GM04504 (cell line): ENCODE data around the gene F2RL2.
"Not testable (repeated sequence)": the region's sequence is repeated elsewhere in the genome, so short reads cannot be mapped to it uniquely, and the experiment has no call there.

Source experiments
- DNase-seq: peaks from one replicate; pipeline ENCODE4 v3.0.0-alpha.2; 2012; ENCODE audit warnings: low read depth

F2RL2 gene

DNA sequence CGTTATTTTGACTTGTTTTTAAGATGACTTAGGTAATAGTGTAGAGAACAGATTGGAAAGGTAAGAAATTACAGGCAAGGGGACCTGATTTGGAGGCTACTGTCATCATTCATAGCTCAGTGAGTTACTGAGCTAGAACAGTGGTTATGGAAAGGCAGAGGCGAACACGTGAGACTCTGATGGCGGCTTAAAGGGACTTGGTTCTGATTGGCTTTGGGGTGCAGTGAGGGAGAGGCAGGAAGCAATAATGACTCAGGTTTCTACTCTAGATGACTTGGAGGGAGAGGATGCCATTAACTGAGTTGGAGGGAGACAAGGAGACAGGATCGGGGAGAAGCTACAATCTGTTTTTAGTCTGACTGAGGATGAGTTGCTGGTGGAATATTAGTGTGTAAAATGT is 3.0 kb downstream of the F2RL2 start:
- DNase-seq = no peak

DNA sequence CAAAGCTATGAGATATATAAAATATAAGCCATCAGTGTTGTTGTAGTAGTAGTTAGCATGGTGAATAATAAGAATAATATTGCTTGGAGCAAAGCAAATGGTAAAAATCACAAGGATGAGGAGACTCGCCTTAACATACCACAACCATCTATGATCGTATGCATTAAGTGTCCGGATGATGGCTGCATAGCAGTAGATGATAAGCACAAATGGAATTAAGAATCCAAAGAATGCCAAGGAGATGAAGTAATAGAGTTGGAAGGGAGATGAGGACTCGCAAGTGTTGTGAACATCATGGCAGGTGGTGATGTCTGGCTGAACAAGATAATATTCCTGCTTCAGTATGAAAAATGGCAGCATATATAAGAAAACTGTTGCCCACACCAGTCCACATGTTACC is 5.5 kb downstream of the F2RL2 start:
- no peak for DNase-seq

DNA sequence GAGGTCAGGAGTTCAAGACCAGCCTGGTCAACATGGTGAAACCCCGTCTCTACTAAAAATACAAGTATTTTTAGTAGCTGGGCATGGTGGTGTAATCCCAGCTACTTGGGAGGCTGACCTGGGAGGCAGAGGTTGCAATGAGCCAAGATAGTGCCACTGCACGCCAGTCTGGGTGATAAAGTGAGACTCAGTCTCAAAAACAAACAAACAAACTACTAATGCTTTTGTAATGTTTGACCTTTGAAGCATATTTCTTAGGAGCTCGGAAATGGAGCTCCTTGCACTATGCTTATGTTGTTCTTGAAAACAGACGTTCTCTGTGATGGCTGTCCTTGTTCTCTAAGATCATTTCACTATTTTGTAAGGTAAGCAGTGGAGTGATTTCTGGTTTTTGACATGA is 6.0 kb downstream of the F2RL2 start:
- DNase-seq = no peak

DNA sequence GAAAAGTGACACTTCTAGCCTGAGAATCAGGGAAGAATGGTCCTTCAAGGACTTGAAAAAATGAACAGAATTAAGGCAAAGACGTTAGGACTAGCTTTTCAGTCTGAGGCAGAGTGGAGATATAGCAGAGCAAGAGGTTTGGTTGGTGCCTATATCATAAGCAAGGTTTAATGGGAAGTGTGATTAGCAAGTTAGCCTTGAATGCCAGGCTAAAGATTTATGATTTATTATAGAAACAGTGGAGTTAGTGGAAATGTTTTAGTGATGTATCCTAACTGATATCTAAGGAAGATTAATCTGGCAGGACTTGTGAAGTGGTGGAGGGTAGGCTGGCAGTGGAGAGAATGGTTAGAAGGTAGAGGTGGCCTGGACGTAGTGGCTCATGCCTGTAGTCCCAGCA is 7.0 kb downstream of the F2RL2 start:
- no peak for DNase-seq

DNA sequence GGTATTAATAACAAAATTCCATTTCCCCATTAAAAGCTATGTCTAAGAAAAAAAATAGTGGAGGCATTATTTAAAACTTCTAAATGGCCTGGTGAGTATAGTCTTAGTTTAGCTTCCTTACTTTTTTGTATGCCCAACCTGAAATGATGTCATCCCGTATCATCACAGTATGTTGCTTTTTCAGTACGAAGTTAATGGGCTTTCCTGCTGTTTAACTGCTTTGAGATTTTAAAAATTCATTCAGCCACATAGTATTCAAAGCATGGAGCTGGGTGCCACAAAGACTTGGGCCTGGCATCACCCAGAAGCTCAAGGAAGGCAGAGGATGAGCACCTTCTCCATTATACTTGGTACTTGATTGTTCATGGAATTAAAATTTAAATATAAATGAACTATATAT is 7.4 kb downstream of the F2RL2 start:
- no peak for DNase-seq

DNA sequence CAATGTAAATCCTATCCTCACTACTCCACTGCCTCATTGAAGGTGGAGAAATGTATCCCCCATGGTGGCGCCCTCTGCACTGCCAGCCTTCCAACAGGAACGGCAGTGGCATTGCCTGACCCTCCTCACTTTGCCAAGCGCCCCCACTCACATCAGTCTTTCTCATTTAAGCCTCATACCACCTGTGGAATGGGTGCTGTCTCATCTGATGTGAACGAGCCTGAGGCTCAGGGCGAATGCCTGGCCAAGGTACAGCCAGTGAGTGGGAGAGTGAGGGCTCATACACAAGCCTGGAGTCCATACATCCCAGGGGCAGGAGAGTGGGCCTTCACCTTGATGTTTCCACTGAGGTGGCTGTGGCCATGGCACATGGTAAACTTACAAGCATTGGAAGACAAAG is 10.3 kb downstream of the F2RL2 start:
- DNase-seq = no peak

DNA sequence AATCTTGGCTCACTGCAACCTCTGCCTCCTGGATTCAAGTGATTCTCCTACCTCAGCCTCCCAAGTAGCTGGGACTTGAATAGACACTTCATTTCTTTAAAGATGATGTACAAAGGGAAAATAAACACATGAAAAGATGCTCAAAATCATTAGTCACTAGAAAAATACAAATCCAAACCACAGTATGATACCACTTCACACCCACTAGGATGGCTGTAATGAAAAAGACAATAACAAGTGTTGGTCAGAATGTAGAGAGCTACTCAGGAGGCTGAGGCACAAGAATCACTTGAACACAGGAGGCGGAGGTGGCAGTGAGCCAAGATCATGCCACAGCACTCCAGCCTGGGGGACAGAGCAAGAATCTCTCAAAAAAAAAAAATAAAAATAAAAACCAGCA is 13.0 kb downstream of the F2RL2 start:
- no peak for DNase-seq

DNA sequence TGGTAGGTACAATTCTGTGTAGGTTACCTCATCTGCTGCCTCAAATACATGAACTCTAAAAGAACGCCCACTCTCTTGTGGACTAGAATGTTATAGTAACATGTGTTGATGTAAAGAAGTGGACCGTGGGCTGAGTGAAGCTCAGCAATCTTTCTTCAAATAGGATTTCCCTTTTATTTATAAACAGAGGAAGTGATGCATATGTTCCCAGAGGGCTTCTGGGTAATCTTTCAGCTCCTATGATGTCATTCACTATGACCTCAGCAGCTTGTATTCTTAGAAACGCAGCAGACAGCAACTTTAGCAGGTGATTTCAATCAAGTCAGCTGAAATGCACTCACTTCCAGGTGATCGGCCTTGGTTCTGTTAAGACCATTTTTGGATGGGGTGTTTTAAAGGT is 14.4 kb downstream of the F2RL2 start:
- no peak for DNase-seq

DNA sequence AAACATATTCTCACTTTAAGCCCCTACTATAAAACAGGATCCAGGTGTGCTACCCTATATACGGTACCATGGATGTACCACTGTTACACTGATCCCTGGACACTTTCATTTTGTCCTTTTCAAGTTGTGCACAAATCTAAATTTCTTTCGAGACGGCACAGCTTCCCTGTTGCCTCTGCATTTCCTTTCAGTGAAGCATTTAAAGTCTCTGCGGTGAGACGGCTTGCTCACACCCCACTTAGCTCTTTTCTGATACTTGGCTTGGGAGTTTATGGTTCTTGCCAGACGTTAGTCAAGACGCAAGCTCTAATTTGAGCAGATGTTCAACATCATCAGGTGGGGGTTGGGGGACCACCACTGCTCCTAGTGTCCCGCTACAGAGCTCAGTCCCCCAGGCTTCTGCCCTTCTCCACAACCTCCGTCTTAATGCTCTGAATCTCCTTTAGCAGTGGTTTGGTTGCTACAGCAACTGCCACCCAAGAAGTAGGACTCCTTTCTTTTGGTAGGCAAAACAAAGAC is 15.8 kb downstream of the F2RL2 start:
- DNase-seq = no peak

DNA sequence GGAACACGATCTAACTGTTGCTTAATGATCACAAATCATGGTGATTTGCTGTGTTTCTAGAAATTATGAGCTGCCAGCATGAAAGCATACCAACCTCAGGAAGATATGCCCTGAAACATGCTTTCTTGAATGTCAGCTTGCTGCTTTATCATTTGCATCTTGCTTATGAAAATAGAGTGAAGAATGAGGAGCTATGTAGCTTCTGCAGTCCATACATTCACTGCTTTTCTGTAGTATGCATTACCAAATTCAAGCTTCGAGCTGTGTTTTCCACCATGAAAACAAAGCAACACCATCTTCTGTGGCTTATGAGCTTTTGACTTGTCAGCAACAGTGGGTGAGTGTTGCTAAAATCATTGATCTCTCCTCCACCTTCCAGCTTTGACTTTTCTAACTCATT is 16.5 kb downstream of the F2RL2 start:
- no peak for DNase-seq

DNA sequence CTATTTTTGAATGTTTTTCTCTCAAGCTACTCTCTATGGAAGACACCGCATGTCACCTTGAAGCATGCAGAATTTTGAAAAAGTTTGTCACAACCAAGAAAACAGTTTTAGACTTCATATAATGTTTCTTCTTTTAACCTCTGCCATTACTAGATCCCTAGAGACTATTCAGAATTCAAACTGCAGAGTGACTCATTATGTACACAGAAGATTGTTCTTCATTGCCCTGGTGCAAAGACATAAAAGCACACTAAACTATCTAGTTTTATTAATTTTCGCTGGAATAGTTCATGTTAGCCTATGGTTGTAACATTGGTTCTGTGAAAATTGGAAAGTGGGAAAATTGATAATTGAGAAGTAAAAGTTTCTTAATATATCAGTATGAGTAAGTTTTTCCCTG is 18.4 kb downstream of the F2RL2 start:
- DNase-seq = no peak

DNA sequence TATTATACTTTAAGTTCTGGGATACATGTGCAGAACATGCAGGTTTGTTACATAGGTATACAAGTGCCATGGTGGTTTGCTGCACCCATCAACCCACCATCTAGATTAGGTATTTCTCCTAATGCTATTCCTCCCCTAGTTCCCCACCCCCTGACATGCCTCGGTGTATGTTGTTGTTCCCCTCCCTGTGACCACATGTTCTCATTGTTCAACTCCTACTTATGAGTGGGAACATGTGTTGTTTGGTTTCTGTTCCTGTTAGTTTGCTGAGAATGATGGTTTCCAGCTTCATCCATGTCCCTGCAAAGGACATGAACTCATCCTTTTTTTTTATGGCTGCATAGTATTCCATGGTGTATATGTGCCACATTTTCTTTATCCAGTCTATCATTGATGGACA is 19.2 kb downstream of the F2RL2 start:
- not testable (repeated sequence) for DNase-seq

DNA sequence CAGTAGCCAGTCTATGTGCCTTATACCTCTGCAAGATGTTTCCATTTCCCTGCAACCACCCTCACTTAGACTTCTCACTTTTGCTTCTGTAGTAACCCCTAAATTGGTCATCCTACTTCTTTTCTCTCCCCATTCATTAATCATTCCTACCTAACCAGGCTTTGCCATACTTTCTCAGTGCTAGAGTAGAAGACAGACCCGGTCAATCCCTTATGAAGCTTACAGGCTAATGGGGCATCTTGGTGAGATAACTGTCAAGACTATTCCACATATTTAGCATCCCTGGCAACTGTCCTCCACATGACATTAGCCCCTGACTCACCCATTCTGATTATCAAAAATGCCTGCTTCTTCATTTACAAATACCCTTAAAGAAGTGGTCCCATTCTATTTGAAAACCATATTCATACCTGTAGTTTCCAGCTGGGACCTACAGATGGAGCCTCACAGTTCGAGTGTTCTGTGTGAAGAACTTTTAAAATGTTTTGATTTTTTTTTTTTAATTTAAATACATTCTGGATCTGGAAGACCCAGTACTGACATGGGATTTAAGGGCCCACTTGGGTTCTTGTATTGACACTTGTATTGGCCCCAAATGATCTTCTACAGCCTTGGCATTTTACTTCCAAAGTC is 21.0 kb downstream of the F2RL2 start:
- no peak for DNase-seq

DNA sequence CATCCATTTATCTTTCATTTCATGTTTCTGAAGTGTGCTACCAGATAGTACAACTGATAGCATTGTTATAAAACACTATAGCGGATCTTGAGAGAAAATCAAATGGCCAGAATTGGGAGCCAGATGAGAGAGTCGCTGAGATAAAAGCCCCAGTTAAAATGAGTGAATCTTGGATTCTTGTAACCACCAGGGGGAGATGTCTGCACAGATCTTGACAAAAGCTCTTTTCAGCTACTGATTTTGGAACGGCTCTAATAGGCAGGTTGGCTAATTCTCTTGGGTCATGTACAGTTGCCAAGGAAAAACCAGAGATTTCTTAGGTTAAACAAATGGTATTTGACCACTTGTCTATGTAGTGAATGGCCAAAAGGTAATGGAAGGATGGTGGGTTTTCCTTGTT is 21.7 kb downstream of the F2RL2 start:
- DNase-seq = peak; percentile 35

DNA sequence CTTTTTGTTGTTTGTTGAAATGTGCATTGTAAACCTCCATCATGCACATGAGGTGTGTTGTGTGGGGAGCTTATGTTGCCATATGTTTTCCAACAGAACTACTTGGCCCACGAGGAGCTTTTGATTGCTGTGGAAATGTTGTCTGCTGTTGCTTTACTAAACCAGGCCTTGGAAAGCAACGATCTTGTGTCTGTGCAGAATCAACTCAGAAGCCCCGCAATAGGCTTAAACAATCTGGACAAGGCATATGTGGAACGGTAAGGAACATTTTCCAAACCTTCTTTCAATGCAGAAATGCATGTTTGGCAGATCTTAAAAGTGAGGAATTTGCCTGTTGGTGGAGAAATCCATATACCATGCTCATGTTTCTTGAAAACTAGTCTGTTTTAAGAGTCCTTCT is 22.5 kb downstream of the F2RL2 start:
- no peak for DNase-seq

DNA sequence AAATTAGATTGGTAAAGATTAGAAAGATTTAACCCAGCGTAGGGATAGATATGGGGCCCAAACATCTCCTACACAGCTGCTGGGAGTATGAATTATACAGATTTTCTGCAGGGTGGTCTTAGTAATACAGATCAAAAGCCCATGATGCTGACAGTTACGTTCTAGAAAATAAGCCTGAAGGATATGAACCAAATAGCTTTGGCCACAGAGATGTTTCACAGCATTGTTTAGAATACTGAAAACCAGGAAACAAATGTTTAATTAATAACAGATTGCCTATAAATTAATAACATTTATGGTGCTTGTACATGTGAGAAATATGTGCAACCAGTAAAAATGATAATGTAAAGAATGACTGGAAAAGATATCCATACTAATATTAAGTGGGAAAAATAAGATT is 24.7 kb downstream of the F2RL2 start:
- DNase-seq = no peak

DNA sequence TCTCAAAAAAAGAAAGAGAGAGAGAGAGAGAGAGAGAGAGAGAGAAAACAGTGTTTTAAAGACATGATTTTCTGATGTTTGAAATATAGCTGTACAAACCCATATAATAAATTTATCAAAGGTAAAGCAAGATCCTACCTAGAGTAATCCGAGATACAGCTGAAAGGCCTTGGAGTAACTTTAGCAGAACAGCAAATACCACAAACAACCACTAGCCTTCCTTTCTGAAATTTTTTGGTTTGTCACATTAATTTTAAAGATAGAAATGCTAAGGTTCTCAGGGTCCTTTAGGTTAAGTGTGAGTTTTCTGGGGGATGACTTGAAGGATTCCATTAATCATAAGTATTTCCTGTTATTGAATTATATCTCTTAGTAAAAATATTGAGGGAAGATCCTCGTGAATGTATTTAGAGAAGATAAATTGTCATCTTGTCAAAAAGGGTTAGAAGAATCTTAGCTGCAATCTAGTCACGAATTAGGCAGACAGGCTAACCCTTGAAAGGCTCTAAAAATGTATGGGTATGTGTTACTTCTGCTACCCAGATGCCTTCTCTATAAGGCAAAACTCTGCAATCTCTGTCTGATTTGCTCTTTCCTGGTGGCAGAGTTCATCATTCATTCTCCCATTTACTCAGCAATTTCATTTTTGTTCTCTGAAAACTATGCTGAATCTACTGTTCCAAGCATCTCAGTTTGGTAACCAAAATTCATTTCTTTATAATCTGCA is 27.3 kb downstream of the F2RL2 start:
- DNase-seq = no peak

DNA sequence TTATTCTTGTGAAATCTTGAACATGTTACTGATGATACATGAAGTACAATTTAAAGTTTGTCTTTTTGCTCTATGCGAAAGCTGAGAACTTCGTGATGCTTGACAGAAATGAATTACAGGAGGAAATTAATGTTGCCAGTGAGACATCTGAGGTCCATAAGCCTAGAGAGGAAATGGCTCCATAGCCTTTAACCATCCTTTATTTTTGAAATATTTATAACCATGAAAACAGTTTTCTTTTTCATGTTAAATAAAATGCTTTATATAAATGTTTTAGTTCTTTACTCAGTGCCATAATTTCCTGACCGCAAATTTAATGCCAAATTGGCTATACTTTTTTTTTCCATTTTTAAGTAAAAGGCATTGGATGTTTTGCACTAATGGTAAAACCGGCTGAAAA is 29.1 kb downstream of the F2RL2 start:
- DNase-seq = no peak

DNA sequence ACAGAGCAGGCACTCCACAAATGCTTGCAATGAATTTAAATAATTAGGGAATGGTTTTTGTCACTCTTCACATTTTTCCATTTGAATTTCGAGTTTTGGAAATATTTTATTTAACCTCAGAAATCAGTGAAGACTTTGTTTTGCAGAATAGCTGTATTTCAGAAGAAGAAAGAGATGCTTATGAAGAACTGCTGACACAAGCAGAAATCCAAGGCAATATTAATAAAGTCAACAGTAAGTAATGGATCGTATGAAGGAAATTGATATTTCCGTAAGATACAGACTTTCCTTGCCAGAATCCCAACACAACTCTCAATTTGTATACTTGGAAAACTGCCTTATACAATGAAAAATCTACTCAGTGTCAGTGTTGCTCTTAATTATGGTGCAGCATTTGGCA is 30.5 kb downstream of the F2RL2 start:
- DNase-seq = no peak

DNA sequence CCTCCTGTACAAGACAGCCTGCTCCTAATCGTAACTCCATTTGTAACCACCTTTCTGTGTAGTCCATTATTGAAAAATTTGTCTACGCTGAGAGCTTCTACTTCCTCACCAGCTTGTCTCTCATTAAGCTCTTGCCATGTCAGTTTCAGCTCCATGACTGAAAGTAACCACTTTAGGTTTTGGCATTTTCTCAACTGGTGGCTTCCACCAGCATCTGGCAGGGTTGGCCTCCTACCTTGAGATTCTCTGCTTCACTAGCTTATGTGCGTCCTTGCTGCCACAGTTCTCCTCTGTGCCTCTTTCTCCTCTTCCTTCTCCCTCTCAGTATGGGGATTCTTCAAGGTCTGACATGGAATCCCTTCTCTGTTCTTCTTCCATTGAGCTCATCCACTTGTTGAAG is 31.8 kb downstream of the F2RL2 start:
- DNase-seq = no peak

DNA sequence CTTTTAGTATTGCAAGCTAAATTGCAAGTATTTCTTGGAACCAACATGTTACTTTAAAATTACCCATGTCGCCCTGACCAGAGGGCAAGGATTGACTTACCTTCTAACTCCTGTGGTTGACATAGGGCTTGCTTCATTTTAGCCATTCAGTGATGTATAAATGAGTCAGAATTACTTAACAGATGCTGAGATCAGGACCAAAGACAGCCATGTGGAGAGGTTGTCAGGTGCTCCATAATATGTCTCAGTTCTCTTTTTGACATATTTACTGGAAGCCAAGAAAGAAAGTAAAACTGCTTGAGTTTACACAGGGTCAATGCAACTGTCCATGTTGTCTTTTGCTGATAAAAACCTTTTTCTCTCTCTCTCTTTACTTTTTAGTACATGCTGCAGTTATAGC is 33.2 kb downstream of the F2RL2 start:
- DNase-seq = no peak

DNA sequence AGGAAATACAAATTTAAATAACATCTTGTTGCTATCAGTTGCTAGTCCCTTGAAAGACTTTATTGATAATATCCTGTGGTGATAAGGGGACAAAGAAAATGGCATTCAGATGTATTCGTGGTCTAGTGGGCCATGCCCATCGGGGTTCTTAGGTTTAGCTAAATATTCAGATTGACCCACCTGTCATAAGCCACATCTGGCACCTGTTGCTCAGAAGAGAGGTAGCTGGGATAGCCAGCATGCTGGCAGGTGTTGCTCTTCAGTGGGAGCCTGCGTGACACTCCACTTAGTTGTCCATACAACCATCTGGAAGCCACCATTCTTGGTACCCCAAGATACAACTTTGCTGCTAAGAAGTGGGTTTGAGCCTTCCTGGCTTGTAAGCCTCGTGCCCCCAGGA is 36.7 kb downstream of the F2RL2 start:
- DNase-seq = no peak

DNA sequence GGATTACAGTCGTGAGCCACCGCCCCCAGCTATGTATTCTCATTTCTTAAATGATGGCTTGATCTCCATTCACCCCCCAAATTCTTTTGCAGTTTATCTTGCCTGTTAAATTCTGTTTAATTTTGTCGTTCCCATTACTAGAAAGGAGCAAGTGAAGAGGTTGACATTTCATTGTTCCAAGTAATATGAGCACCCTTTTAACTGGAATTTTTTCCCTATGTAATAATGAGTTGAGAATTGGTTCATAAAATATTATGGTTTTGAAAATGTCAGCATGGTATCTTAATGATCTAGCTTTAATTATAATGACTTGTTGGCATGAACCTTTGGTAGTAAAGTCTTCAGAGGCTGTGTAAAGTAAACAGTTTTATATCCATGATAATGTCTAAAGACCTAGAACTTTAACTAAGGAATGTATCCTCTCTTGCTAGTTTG is 37.4 kb downstream of the F2RL2 start:
- DNase-seq = no peak
